A673 (cell line): ENCODE results near the gene SLC26A1. TPM values are rescaled to one million over a fixed set of nuclear protein-coding genes. Genes with fewer than 3 reads are reported as not detected.

Source experiments
- BruUV-seq: library from RNA; stranded (reverse); fragments of 400-500 nt; replicated peaks from 2 replicates; lab custom pipeline; 2021; lab: Mats Ljungman, UMichigan
- CTCF ChIA-PET: fragments of 300-600 bp; sonication (Branson Sonifier 250); formaldehyde crosslinking; loops from one replicate; lab custom pipeline; 2022; ENCODE audit warnings: antibody characterized with exemption; lab: Charles Lee
- POLR2A ChIA-PET: fragments of 300-600 bp; sonication (Branson Sonifier 250); formaldehyde crosslinking; loops from one replicate; lab custom pipeline; 2022; ENCODE audit warnings: antibody characterized with exemption; ENCODE audit not compliant: low non-redundant PET; lab: Charles Lee
- DNase-seq: peaks from one replicate; pipeline ENCODE4 v3.0.0-alpha.2; 2015; ENCODE audit warnings: low spot score
- H3K27ac ChIP-seq: fragments of 200-600 bp; sonication (generic); 2 replicates; pipeline ENCODE4 v1.5.1; 2016; ENCODE audit warnings: mixed run types, low read depth, mild to moderate bottlenecking, mixed read lengths, antibody characterized with exemption, low read length; ENCODE audit not compliant: poor library complexity, severe bottlenecking
- H3K27me3 ChIP-seq: fragments of 200-600 bp; sonication (generic); replicated peaks from 2 replicates; pipeline ENCODE4 v1.6.1; 2017; ENCODE audit warnings: mixed run types, low read depth, mild to moderate bottlenecking, mixed read lengths, antibody characterized with exemption, low read length; ENCODE audit not compliant: insufficient read depth, poor library complexity
- H3K36me3 ChIP-seq: fragments of 200-600 bp; sonication (generic); 2 replicates; pipeline ENCODE4 v1.6.1; 2016; ENCODE audit warnings: mixed run types, mild to moderate bottlenecking, mixed read lengths, antibody characterized with exemption, low read length; ENCODE audit not compliant: insufficient read depth, poor library complexity, severe bottlenecking
- H3K4me1 ChIP-seq: fragments of 200-600 bp; sonication (generic); 2 replicates; pipeline ENCODE4 v1.6.1; 2017; ENCODE audit warnings: mixed run types, mild to moderate bottlenecking, mixed read lengths, antibody characterized with exemption, low read length; ENCODE audit not compliant: insufficient read depth, poor library complexity, severe bottlenecking
- H3K4me3 ChIP-seq: fragments of 200-600 bp; sonication (generic); 2 replicates; pipeline ENCODE4 v1.5.1; 2016; ENCODE audit warnings: low read depth, mixed run types, mild to moderate bottlenecking, mixed read lengths, low read length; ENCODE audit not compliant: poor library complexity, severe bottlenecking
- H3K9me3 ChIP-seq: fragments of 200-600 bp; sonication (generic); 2 replicates; pipeline ENCODE4 v1.6.1; 2016; ENCODE audit warnings: mixed run types, low read depth, mild to moderate bottlenecking, mixed read lengths, antibody characterized with exemption, low read length; ENCODE audit not compliant: poor library complexity, severe bottlenecking
- CTCF ChIP-seq: fragments of 300-800, 200-600 bp; sonication (generic); conservative IDR thresholded peaks from 2 replicates; pipeline ENCODE4 v1.5.1; 2017; ENCODE audit warnings: low read depth, mild to moderate bottlenecking, antibody characterized with exemption, low read length, moderate library complexity, mixed read lengths
- EZH2 ChIP-seq: fragments of 200-600 bp; sonication (generic); IDR thresholded peaks from 2 replicates; pipeline ENCODE4 v1.6.1; 2017; ENCODE audit warnings: borderline replicate concordance, low read depth, mild to moderate bottlenecking, mixed read lengths, antibody characterized with exemption, low read length; ENCODE audit not compliant: poor library complexity, severe bottlenecking
- intact Hi-C: fragments of 100-400 bp; cut with micrococcal nuclease; formaldehyde crosslinking; loops from one replicate; pipeline ENCODE4 v1.10.0; 2022; ENCODE audit not compliant: unreplicated experiment
- total RNA-seq: library from RNA; stranded (reverse); gene quantifications from 2 replicates; pipeline ENCODE4 v1.2.3, GENCODE V29; 2021

The SLC26A1 gene
- total RNA-seq, 1 experiment from 2014 or later = 0.30 TPM

- TF ChIP-seq EZH2 (no peak), CTCF (no peak)
- H3K27me3 ChIP-seq = no peaks in the 10 kb centered on the region
- no peak for DNase-seq
- H3K36me3 ChIP-seq = no peaks in the 10 kb centered on the region
- H3K27ac ChIP-seq = no peak overlapping the region
- POLR2A ChIA-PET = no interaction called here
- intact Hi-C loops = loop anchor here (10.0 kb wide), 1 partner anchor 240 kb away; no protein-coding TSS in a partner anchor
- H3K9me3 ChIP-seq = no peaks in the 10 kb centered on the region
- BruUV-seq = no TSS peak
- CTCF ChIA-PET = no interaction called here
- peak overlapping the region; percentile 60 for H3K4me3 ChIP-seq
- H3K4me1 ChIP-seq = peaks cover 8% of the 10 kb centered on the region
These were observed 7.9 kb downstream of the SLC26A1 start for GRCh38 chr4:985123-985830.

- H3K27ac ChIP-seq = no peak overlapping the region
- no peak overlapping the region for H3K4me3 ChIP-seq
- no peak for DNase-seq
- POLR2A ChIA-PET = no interaction called here
- no peaks in the 10 kb centered on the region for H3K27me3 ChIP-seq
- peaks cover 9% of the 10 kb centered on the region for H3K4me1 ChIP-seq
- intact Hi-C loops = loop anchor here (10.0 kb wide), 1 partner anchor 240 kb away; no protein-coding TSS in a partner anchor
- CTCF ChIA-PET = no interaction called here
- no peak for TF ChIP-seq EZH2
- TF ChIP-seq CTCF = no peak
- BruUV-seq = no TSS peak
- no peaks in the 10 kb centered on the region for H3K36me3 ChIP-seq
- no peaks in the 10 kb centered on the region for H3K9me3 ChIP-seq
These were observed 8.7 kb downstream of the SLC26A1 start for GRCh38 chr4:984336-985054.

GRCh38 chr4:982814-983213 is 10.4 kb downstream of the SLC26A1 start:
- H3K27me3 ChIP-seq = no peaks in the 10 kb centered on the region
- CTCF ChIA-PET = no interaction called here
- no TSS peak for BruUV-seq
- no peaks in the 10 kb centered on the region for H3K36me3 ChIP-seq
- intact Hi-C loops = loop anchor here (10.0 kb wide), 1 partner anchor 238 kb away; no protein-coding TSS in a partner anchor
- POLR2A ChIA-PET = no interaction called here
- DNase-seq = no peak
- peaks cover 16% of the 10 kb centered on the region for H3K4me1 ChIP-seq
- no peak overlapping the region for H3K4me3 ChIP-seq
- no peak for TF ChIP-seq CTCF
- no peak for TF ChIP-seq EZH2
- H3K27ac ChIP-seq = no peak overlapping the region
- no peaks in the 10 kb centered on the region for H3K9me3 ChIP-seq
